HG02623 (cell line): ENCODE measurements around the gene LCT.
"Not testable (repeated sequence)": the region's sequence is repeated elsewhere in the genome, so short reads cannot be mapped to it uniquely, and the experiment has no call there.

ENCODE experiments used
- ATAC-seq: cut with Tn5 transposase; IDR thresholded peaks from one replicate; pipeline ENCODE4 v1.9.1; 2021; ENCODE audit warnings: moderate library complexity; ENCODE audit not compliant: unreplicated experiment

Gene LCT

GRCh38 chr2:135836596-135837270 is at the start of gene LCT:
TSS of gene LCT (minus strand) at chr2:135837184. CDS start at chr2:135837169, 15 bp downstream.
- ATAC-seq: no peak

GRCh38 chr2:135885709-135886108 is 48.7 kb upstream of the LCT start:
- ATAC-seq: no peak

- no peak for ATAC-seq
Measured at GRCh38 chr2:135882415-135882814, 45.4 kb upstream of the LCT start.

- ATAC-seq: not testable (repeated sequence)
Measured at GRCh38 chr2:135876770-135877169, 39.8 kb upstream of the LCT start.

GRCh38 chr2:135876066-135876711 is 39.2 kb upstream of the LCT start, which contains the start of gene MCM6:
TSS of gene MCM6 (minus strand) at chr2:135876443. CDS start at chr2:135876365, 78 bp downstream.
- ATAC-seq: peak; percentile 88

GRCh38 chr2:135875491-135876065 is 38.6 kb upstream of the LCT start:
- peak; percentile 56 for ATAC-seq

GRCh38 chr2:135874777-135875365 is 37.9 kb upstream of the LCT start:
- no peak for ATAC-seq

GRCh38 chr2:135870571-135870970 is 33.6 kb upstream of the LCT start:
- ATAC-seq: peak; percentile 68

- no peak for ATAC-seq
Measured at GRCh38 chr2:135863233-135863632, 26.2 kb upstream of the LCT start.

GRCh38 chr2:135862718-135863117 is 25.7 kb upstream of the LCT start:
- no peak for ATAC-seq

GRCh38 chr2:135853401-135853800 is 16.4 kb upstream of the LCT start:
- no peak for ATAC-seq

GRCh38 chr2:135851858-135852257 is 14.9 kb upstream of the LCT start:
- no peak for ATAC-seq

GRCh38 chr2:135850892-135851668 is 14.1 kb upstream of the LCT start:
- ATAC-seq: no peak

- no peak for ATAC-seq
Measured at GRCh38 chr2:135849087-135849486, 12.1 kb upstream of the LCT start.

GRCh38 chr2:135845997-135846396 is 9.0 kb upstream of the LCT start:
- ATAC-seq: no peak

- no peak for ATAC-seq
Measured at GRCh38 chr2:135845257-135845656, 8.3 kb upstream of the LCT start.

GRCh38 chr2:135844301-135844895 is 7.4 kb upstream of the LCT start:
- no peak for ATAC-seq

GRCh38 chr2:135843671-135844070 is 6.7 kb upstream of the LCT start:
- no peak for ATAC-seq

GRCh38 chr2:135840601-135841000 is 3.6 kb upstream of the LCT start:
- ATAC-seq: no peak

- no peak for ATAC-seq
Measured at GRCh38 chr2:135839713-135840112, 2.7 kb upstream of the LCT start.

GRCh38 chr2:135838502-135838901 is 1.5 kb upstream of the LCT start:
- ATAC-seq: no peak
